Right lobe of liver (tissue), 4 donors: ENCODE measurements around the gene GALNT17.

Source experiments
- CTCF ChIP-seq, 4 donors: fragments of 200-600 bp in 3 of 4; fragments of 450-650 bp in 1 of 4; IDR thresholded peaks; one replicate each; pipeline versions ENCODE4 v1.5.1 to v1.8.0; 2016 to 2022; ENCODE audit warnings: antibody characterized with exemption in 4 of 4, mild to moderate bottlenecking in 2 of 4
- POLR2A ChIP-seq: fragments of 450-650 bp; IDR thresholded peaks from one replicate; pipeline ENCODE4 v1.6.1; 2017; ENCODE audit warnings: antibody characterized with exemption, mild to moderate bottlenecking
- donor health status: DM: no; HTN: no; CAD: no.
- donor health status: DM: no; HTN: no; CAD: no.
- donor health status: DM: no; HTN: yes; CAD: no.

GRCh38 chr7:71173955-71174354 is 42.0 kb downstream of the GALNT17 start:
- TF ChIP-seq CTCF (IDR thresholded peaks at IDR 0.05) = no peak
- no peak for TF ChIP-seq POLR2A
